NT2/D1 (cell line): ENCODE data around the gene WDR5.
"Not testable (repeated sequence)": the region's sequence is repeated elsewhere in the genome, so short reads cannot be mapped to it uniquely, and the experiment has no call there.

Source experiments
- DNase-seq: peaks from one replicate; pipeline ENCODE4 v3.0.0-alpha.2; 2011; ENCODE audit warnings: low read depth, low spot score
- H3K27me3 ChIP-seq: 2 replicates; pipeline ENCODE4 v1.6.0; 2011; ENCODE audit warnings: mild to moderate bottlenecking; ENCODE audit not compliant: insufficient read length, insufficient read depth
- H3K36me3 ChIP-seq: 2 replicates; pipeline ENCODE4 v1.6.1; 2011; ENCODE audit warnings: mild to moderate bottlenecking, low read length, mixed read lengths; ENCODE audit not compliant: insufficient read depth, insufficient read length
- H3K4me1 ChIP-seq: 2 replicates; pipeline ENCODE4 v1.5.1; 2011; ENCODE audit not compliant: insufficient read depth, insufficient read length
- H3K4me3 ChIP-seq: 2 replicates; pipeline ENCODE4 v1.5.1; 2011; ENCODE audit warnings: low read depth; ENCODE audit not compliant: insufficient read length
- H3K9ac ChIP-seq: 2 replicates; pipeline ENCODE4 v1.6.0; 2011; ENCODE audit warnings: low read depth; ENCODE audit not compliant: insufficient read length
- H3K9me3 ChIP-seq: 2 replicates; pipeline ENCODE4 v1.5.1; 2011; ENCODE audit warnings: mild to moderate bottlenecking, low read length; ENCODE audit not compliant: insufficient read depth
- SUZ12 ChIP-seq: IDR thresholded peaks from 2 replicates; pipeline ENCODE4 v1.6.1; 2011; ENCODE audit not compliant: insufficient read length, insufficient read depth; ENCODE audit errors: extremely low read depth
- YY1 ChIP-seq: IDR thresholded peaks from 2 replicates; pipeline ENCODE4 v1.6.1; 2011; ENCODE audit not compliant: insufficient read length, insufficient read depth
- ZNF274 ChIP-seq: IDR thresholded peaks from 2 replicates; pipeline ENCODE4 v1.6.1; 2011; ENCODE audit warnings: mild to moderate bottlenecking, low read depth, low read length

WDR5 gene

DNA sequence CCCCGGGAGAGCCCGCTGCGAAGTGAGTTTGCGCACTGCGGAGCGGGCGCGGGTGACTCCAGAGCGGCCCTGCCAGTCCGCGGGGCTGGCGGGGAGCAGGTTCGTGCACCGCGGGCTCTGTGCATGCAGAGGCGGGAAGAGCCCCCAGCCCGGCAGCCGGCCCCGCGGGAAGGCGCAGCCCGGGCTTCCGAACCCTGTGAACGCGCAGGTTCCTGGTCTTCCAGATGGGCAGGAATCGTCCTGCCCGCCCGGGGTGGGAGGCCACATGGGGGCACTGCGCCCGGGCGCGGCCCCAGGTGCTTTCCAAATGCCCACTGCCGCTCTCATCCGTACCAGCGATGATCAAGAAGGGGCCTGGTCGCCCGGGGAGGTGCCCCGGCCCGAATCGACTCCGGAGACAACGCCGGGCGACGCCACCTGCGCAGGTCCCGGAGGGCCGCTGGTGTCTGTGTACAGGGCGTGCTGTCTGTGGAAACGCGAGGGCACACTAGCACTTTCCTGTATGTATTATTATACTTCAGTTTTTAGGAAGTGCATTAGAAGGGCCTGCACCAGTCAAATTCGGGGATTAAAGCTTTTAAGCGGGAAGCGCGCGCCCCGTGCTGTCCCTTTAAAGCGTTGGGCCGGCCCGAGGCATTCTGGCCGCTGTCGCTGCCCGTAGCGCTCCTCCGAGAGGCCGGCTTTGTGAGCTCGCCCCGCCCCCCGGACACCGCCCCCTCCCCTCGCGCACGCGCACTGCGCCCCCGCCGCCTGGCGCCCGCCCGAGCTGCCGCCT is at the start of gene WDR5:
Gene WDR5 (plus strand): TSS at position 740 of the 775 bp plus-strand sequence. CDS start 3,796 bp downstream, outside the sequence.
- peak within 1 kb of the TSS; percentile 99 for H3K9ac ChIP-seq
- peaks cover 32% of the 10 kb centered on the region for H3K4me1 ChIP-seq
- peak within 1 kb of the TSS; percentile 95 for H3K4me3 ChIP-seq
- peak; percentile 85 for DNase-seq
- peaks cover 33% of the 10 kb centered on the region for H3K36me3 ChIP-seq
- H3K27me3 ChIP-seq, result no peaks in the 10 kb centered on the region
- H3K9me3 ChIP-seq, result no peaks in the 10 kb centered on the region
- TF ChIP-seq YY1 (no peak), SUZ12 (no peak), ZNF274 (no peak)

DNA sequence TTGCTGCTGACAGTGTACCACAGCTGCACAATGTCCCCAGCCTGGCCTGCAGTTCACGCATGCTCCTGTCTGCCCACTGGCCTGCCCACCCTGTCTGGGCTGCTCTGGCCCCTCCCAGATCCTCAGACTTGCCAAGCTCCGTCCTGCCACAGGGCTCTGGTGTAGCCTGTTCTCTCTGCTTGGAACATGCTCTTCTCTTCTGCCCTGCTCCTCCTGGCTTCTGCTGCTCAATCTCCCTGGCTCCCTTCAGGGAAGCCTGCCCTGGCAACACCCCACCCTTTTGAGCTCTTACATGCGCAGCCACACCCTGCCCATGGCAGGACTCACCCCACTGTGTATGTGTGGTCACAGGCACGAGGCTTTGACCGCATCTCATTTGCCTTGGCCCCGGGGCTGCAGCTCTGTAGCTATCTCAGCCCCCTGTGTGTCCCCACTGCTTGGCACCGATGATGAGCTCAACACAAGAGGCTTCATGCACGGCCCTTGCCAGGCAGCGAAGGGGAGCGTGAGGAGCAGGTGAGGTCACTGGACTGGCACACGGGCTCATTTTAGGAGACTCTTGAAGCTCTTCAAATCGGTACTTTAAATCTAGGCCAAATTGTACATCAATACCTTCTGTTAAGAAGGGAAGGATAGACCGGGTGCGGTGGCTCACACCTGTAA is 47.7 kb upstream of the WDR5 start:
- Histone ChIP-seq H3K36me3 (no peaks in the 10 kb centered on the region), H3K4me3 (no peak overlapping the region), H3K9ac (no peak overlapping the region), H3K9me3 (peaks cover 5% of the 10 kb centered on the region; the same call in 1 of the 2 replicates), H3K4me1 (peaks cover 6% of the 10 kb centered on the region), H3K27me3 (no peaks in the 10 kb centered on the region)
- no peak for TF ChIP-seq YY1
- no peak for TF ChIP-seq SUZ12
- no peak for TF ChIP-seq ZNF274
- no peak for DNase-seq

DNA sequence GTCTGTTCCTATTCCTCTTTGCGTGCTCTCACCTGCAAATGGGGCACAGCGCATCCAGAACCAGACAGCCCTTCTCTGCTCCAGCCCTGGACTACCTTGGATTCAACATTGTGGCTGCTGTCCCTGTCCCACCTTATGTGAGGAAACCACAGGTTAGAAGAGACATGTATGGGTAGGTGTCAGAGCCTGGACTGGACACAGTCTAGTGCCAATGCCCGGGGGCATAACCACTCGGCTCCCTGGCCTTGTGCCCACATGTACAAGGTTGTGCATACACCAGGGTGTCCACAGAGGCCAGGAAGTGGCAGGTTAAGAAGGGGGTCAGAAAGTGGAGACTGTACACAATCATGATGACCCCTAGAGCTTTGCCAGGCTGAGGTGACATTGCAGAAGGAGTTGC is 45.9 kb upstream of the WDR5 start:
- TF ChIP-seq SUZ12, result no peak
- DNase-seq, result no peak
- Histone ChIP-seq H3K36me3 (no peaks in the 10 kb centered on the region), H3K27me3 (no peaks in the 10 kb centered on the region), H3K4me1 (peaks cover 6% of the 10 kb centered on the region), H3K9ac (no peak overlapping the region), H3K4me3 (no peak overlapping the region), H3K9me3 (peaks cover 5% of the 10 kb centered on the region; the same call in 1 of the 2 replicates)

DNA sequence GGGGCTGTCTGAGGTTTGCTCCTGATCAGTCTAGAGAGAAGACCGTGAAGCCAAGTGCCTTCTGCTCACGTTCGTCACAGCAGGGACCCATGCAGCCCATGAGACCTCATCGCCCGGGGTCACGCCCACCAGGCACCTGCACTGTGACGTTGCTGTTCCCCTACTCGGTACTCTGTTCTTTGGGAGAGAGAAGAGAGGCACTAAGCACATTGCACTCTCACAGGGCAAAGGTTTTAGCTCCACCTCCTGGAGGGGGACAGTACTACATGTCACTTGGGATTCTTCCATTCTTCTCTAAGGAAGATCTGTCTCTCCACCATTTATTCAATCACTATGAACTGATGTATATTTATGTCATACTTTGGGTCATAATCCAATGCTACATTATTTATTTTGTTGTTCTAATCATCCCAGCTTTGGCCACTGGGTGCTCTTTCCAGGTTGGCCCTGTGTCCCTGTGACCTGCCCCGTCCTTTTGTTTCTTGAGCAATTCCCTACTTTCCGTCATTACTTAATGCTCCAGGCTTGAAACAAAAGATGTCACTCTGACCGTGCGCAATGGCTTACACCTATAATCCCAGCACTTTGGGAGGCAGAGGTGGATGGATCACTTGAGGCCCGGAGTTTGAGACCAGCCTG is 36.6 kb upstream of the WDR5 start:
- Histone ChIP-seq H3K9ac (no peak overlapping the region), H3K4me1 (no peaks in the 10 kb centered on the region), H3K4me3 (no peak overlapping the region), H3K36me3 (no peaks in the 10 kb centered on the region), H3K9me3 (peaks cover 6% of the 10 kb centered on the region), H3K27me3 (peaks cover 2% of the 10 kb centered on the region)
- TF ChIP-seq YY1, result no peak
- no peak for TF ChIP-seq ZNF274
- TF ChIP-seq SUZ12, result no peak
- DNase-seq, result peak; percentile 5

DNA sequence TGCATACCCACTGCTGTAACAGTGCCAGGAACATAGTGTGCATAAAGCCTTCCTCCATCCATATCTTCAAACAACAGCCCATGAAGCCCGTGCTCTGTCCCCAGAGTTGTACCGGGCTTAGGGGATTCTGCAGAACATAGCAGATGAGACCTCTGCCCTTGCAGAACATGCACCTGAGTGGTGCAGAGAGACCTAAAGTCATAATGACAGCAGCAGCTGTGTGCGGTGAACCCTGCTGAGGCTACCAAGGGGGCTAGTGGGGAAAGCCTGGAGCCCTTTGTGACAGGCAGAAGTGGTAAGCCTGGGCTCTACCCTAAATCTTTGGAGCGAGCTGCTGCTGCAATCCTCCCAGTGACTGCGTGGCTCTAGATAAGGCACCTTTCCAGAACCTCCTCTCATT is 35.8 kb upstream of the WDR5 start:
- Histone ChIP-seq H3K9me3 (peaks cover 6% of the 10 kb centered on the region), H3K4me1 (no peaks in the 10 kb centered on the region), H3K4me3 (no peak overlapping the region), H3K27me3 (peaks cover 2% of the 10 kb centered on the region), H3K9ac (no peak overlapping the region), H3K36me3 (no peaks in the 10 kb centered on the region)
- no peak for DNase-seq
- TF ChIP-seq YY1 (no peak), ZNF274 (no peak), SUZ12 (no peak)

DNA sequence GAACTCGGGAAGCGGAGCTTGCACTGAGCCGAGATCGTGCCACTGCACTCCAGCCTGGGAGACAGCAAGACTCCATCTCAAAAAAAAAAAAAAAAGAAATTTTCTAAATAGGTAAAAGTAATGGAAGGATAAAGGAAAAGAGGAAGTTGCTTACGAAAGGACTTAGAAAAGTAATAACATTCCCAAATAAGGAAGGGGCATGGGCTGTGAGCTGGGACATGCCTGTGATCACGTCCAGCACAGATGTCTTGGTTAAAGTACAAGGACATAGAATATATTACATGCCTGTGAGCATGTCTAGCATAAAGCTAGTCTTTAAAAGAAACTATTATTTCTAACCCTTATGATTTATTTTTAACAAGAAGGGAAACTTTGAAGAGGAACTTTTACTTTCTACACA is 34.7 kb upstream of the WDR5 start:
- H3K4me1 ChIP-seq, H3K9ac ChIP-seq, DNase-seq, H3K4me3 ChIP-seq, H3K27me3 ChIP-seq, H3K36me3 ChIP-seq, H3K9me3 ChIP-seq: not testable (repeated sequence)

DNA sequence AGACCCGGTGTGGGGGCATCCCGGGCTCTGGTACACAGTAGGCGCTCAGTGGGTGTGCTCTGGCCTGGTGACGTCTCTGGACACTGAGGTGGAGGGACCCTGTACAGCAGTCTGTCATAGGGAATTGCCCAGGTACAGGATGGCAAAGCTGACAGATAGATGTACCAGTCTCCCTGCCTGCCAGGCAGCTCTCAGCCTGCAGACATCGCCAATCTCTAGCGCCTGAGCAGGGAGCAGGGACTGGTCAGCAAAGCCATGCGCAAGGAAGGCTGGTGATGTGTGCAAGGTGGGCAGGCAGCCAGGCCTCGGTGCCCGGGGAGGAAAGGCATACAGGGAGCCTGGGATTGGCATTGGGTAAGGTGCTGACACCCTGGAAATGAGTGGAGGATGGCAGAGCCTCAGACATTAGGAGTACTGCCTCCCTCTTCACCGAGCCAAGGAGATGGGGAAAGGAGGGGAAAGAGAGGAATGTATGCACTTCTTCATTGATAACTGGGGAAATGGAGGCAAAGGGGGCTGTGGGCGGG is 34.2 kb upstream of the WDR5 start:
- no peak for TF ChIP-seq ZNF274
- TF ChIP-seq YY1, result no peak
- TF ChIP-seq SUZ12, result no peak
- Histone ChIP-seq H3K27me3 (peaks cover 2% of the 10 kb centered on the region), H3K4me1 (no peaks in the 10 kb centered on the region), H3K36me3 (no peaks in the 10 kb centered on the region), H3K4me3 (no peak overlapping the region), H3K9me3 (peaks cover 6% of the 10 kb centered on the region), H3K9ac (no peak overlapping the region)
- no peak for DNase-seq
